ENCODE data around the gene TM9SF4. TPM values are rescaled to one million over a fixed set of nuclear protein-coding genes. Genes with fewer than 3 reads are reported as not detected.

The TM9SF4 gene
- total and polyA plus RNA-seq, 2 of the 8 experiments (the other 6 are each of a cell fraction or from before 2014, with no cell fraction given), result 38.4 to 68.7 TPM

GRCh38 chr20:32142991-32143390, 33.5 kb downstream of the TM9SF4 start:
- no peak overlapping the region for H2AFZ ChIP-seq (ENCODE audit: low read length)
- no peak overlapping the region for H3K9ac ChIP-seq (replicated peaks in 1 of 4; ENCODE audit: extremely low read depth in 1 of 4, low read depth in 3 of 4, low read length in 3 of 4)
- no peaks in the 10 kb centered on the region for H3K23me2 ChIP-seq (ENCODE audit: low read depth, low read length)
- no peak overlapping the region for H2BK120ac ChIP-seq (replicated peaks; ENCODE audit: low read depth, low read length)
- no peak overlapping the region for H3K23ac ChIP-seq (ENCODE audit: insufficient read length)
- no peak for FAIRE-seq
- H2BK15ac ChIP-seq (ENCODE audit: low read length), result no peak overlapping the region
- no peak overlapping the region for H3K4me2 ChIP-seq (ENCODE audit: insufficient read depth in 1 of 2, low read depth in 2 of 2, low read length in 2 of 2)
- POLR2A ChIA-PET (ENCODE audit: partially characterized antibody), result no interaction called here
- H3K14ac ChIP-seq (ENCODE audit: insufficient read length), result no peak overlapping the region
- H3K4ac ChIP-seq (replicated peaks; ENCODE audit: insufficient read length, low read depth, low read length), result no peak overlapping the region
- no peak overlapping the region for H4K5ac ChIP-seq (ENCODE audit: insufficient read length, low read depth, low read length)
- H4K91ac ChIP-seq (replicated peaks; ENCODE audit: insufficient read length, low read length), result no peak overlapping the region
- H2BK20ac ChIP-seq (ENCODE audit: low read length), result no peak overlapping the region
- 94% methylated on average over 15 of the region's 15 CpGs; no CpG with 5 or more reads in 1 of the 2 experiments for WGBS, 2 experiments (ENCODE audit: extremely low coverage in 1 of 2, insufficient coverage in 1 of 2, insufficient read length in 1 of 2, insufficient replicate concordance in 2 of 2, low coverage in 1 of 2, low lambda C conversion rate in 2 of 2, missing lambda C conversion rate in 1 of 2)
- no peaks in the 10 kb centered on the region for H3K4me1 ChIP-seq (replicated peaks in 1 of 4; ENCODE audit: control insufficient read depth in 3 of 4, insufficient read depth in 4 of 4, low read length in 3 of 4)
- no peak overlapping the region for H3K4me3 ChIP-seq (ENCODE audit: extremely low read depth in 1 of 4, insufficient read depth in 2 of 4, low read depth in 3 of 4, low read length in 4 of 4)
- H3K36me3 ChIP-seq (ENCODE audit: control insufficient read depth in 2 of 4, insufficient read depth in 4 of 4, low read length in 3 of 4), result peaks cover 52 to 69% (median 60%) of the 10 kb centered on the region in 4 experiments
- no peak for DNase-seq (ENCODE audit: low read depth in 1 of 2, low spot score in 2 of 2)
- H3K9me3 ChIP-seq (ENCODE audit: insufficient read depth in 2 of 2, low read depth in 1 of 2, low read length in 1 of 2), result no peaks in the 10 kb centered on the region
- H2BK5ac ChIP-seq (ENCODE audit: low read depth, low read length), result no peak overlapping the region
- H3K79me2 ChIP-seq (ENCODE audit: control insufficient read depth in 1 of 2, insufficient read depth in 2 of 2, low read length in 2 of 2), result no peaks in the 10 kb centered on the region
- H3K56ac ChIP-seq (replicated peaks; ENCODE audit: insufficient read length, low read depth, low read length), result no peak overlapping the region
- no peak overlapping the region for H3K27ac ChIP-seq (ENCODE audit: low read depth, low read length)
- H4K8ac ChIP-seq (ENCODE audit: extremely low read depth, insufficient read depth, low read length), result no peak overlapping the region
- CTCF ChIA-PET (ENCODE audit: partially characterized antibody), result interaction anchor here (0.9 to 1.3 kb wide), 2 partner anchors 12 to 112 kb away, joined by 3 to 4 read pairs; no protein-coding TSS in a partner anchor
- H3K79me1 ChIP-seq (ENCODE audit: low read depth, low read length), result no peaks in the 10 kb centered on the region
- H3K18ac ChIP-seq (ENCODE audit: extremely low read depth, low read length), result no peak overlapping the region
- H2AK5ac ChIP-seq (ENCODE audit: low read depth, low read length), result no peak overlapping the region
- H3K27me3 ChIP-seq (replicated peaks in 1 of 4; ENCODE audit: control insufficient read depth in 3 of 4, extremely low read depth in 1 of 4, insufficient read depth in 3 of 4, low read length in 3 of 4), result no peaks in the 10 kb centered on the region; a peak in 1 of 7 replicates
- no peak overlapping the region for H2BK12ac ChIP-seq (ENCODE audit: low read depth, low read length)
- H4K20me1 ChIP-seq (replicated peaks in 1 of 2; ENCODE audit: control insufficient read depth in 1 of 2, insufficient read depth in 2 of 2, low read length in 2 of 2), result peaks cover 0 to 1% of the 10 kb centered on the region in 2 experiments
- TF ChIP-seq CHD2 (IDR thresholded peaks at IDR 0.05; ENCODE audit: low read length) (no peak), POLR2AphosphoS5 (IDR thresholded peaks at IDR 0.05; ENCODE audit: low read depth, low read length) (no peak), KDM1A (IDR thresholded peaks at IDR 0.05; ENCODE audit: borderline replicate concordance, low read length) (no peak), EGR1 (IDR thresholded peaks at IDR 0.05; ENCODE audit: borderline replicate concordance, low read depth, low read length) (no peak), EP300 (IDR thresholded peaks at IDR 0.05; ENCODE audit: borderline replicate concordance in 1 of 2, low read depth in 2 of 2, low read length in 2 of 2) (no peak), SIX5 (IDR thresholded peaks at IDR 0.05; ENCODE audit: low read depth, low read length) (no peak), CEBPB (IDR thresholded peaks at IDR 0.05; ENCODE audit: low read depth, low read length) (no peak), ATF3 (IDR thresholded peaks at IDR 0.05; ENCODE audit: insufficient read depth, low read depth, low read length) (no peak), SAP30 (IDR thresholded peaks at IDR 0.05; ENCODE audit: insufficient read depth, insufficient replicate concordance, low read length) (no peak), ASH2L (IDR thresholded peaks at IDR 0.05; ENCODE audit: low read length) (no peak), POLR2A (IDR thresholded peaks at IDR 0.05; ENCODE audit: control extremely low read depth in 1 of 2, low read depth in 2 of 2, low read length in 2 of 2) (no peak), SIRT6 (IDR thresholded peaks at IDR 0.05; ENCODE audit: low read length) (no peak), TAF1 (IDR thresholded peaks at IDR 0.05; ENCODE audit: low read depth, low read length) (no peak), CBX5 (IDR thresholded peaks at IDR 0.05; ENCODE audit: low read depth, low read length) (no peak), GABPA (IDR thresholded peaks at IDR 0.05; ENCODE audit: borderline replicate concordance, insufficient read depth, low read length) (no peak)

Data from H1 (cell line).